K562 (cell line): ENCODE measurements around the gene ANKRD12. TPM values are rescaled to one million over a fixed set of nuclear protein-coding genes. Genes with fewer than 3 reads are reported as not detected.

Experiments
- ARID3B ChIP-seq: fragments of 250-450 bp; sonication (Bioruptor Pico); IDR thresholded peaks from 2 replicates; pipeline ENCODE4 v1.4.0; 2020; ENCODE audit warnings: borderline replicate concordance
- BCOR ChIP-seq: fragments of 450-650 bp; IDR thresholded peaks from 2 replicates; pipeline ENCODE4 v1.6.1; 2016
- C11orf30 ChIP-seq: fragments of 450-650 bp; IDR thresholded peaks from 2 replicates; pipeline ENCODE4 v1.6.1; 2016; ENCODE audit warnings: low read depth, mild to moderate bottlenecking
- CCAR2 ChIP-seq: fragments of 200-400 bp; formaldehyde crosslinking; IDR thresholded peaks from 2 replicates; pipeline ENCODE4 v1.6.1; 2017; ENCODE audit warnings: mild to moderate bottlenecking, low read depth, low read length
- CEBPB ChIP-seq: fragments of 450-650 bp; IDR thresholded peaks from 2 replicates; pipeline ENCODE4 v1.6.1; 2016; ENCODE audit warnings: missing genetic modification characterization, missing compliant biosample characterization
- CEBPG ChIP-seq, 3 experiments: fragments of 200-800 bp in 1 of 3; sonication (Bioruptor generic) in 1 of 3; sonication (generic) in 1 of 3; formaldehyde crosslinking in 1 of 3; IDR thresholded peaks in 2 of 3; conservative IDR thresholded peaks in 1 of 3; 2 replicates each; pipeline versions ENCODE4 v1.6.1 to v1.8.0; 2016 to 2022; ENCODE audit warnings: missing compliant biosample characterization in 2 of 3, missing genetic modification characterization in 2 of 3, mild to moderate bottlenecking in 1 of 3, missing genetic modification reagents in 1 of 3
- CTCF ChIP-seq, 3 experiments: IDR thresholded peaks in 2 of 3; conservative IDR thresholded peaks in 1 of 3; 2 replicates each; pipeline ENCODE4 v1.5.1; 2011 to 2012; ENCODE audit warnings: low read length in 3 of 3, mild to moderate bottlenecking in 3 of 3, control low read depth in 2 of 3, improper control_type of control experiment in 1 of 3, inconsistent platforms in 1 of 3, low read depth in 1 of 3, mixed read lengths in 1 of 3, moderate library complexity in 1 of 3; ENCODE audit not compliant: insufficient read depth in 2 of 3
- ETV1 ChIP-seq: fragments of 450-650 bp; conservative IDR thresholded peaks from 2 replicates; pipeline ENCODE4 v1.6.1; 2016; ENCODE audit warnings: missing genetic modification characterization, control low read depth, low read depth, missing compliant biosample characterization
- ETV5 ChIP-seq: sonication (generic); formaldehyde crosslinking; IDR thresholded peaks from 2 replicates; pipeline ENCODE4 v1.4.0; 2020; ENCODE audit warnings: low read depth, mild to moderate bottlenecking, missing genetic modification reagents
- GTF2E2 ChIP-seq: fragments of 200-800 bp; sonication (Bioruptor generic); IDR thresholded peaks from 2 replicates; pipeline ENCODE4 v1.6.1; 2016; ENCODE audit warnings: missing genetic modification characterization, missing compliant biosample characterization
- HNRNPK ChIP-seq: fragments of 200-400 bp; formaldehyde crosslinking; IDR thresholded peaks from one replicate; pipeline ENCODE4 v1.6.1; 2018; ENCODE audit warnings: mild to moderate bottlenecking, low read depth, low read length; ENCODE audit not compliant: poor library complexity, severe bottlenecking
- KDM1A ChIP-seq, 2 experiments: fragments of 450-650 bp; IDR thresholded peaks; 2 replicates each; pipeline ENCODE4 v1.6.1; 2016; ENCODE audit warnings: mild to moderate bottlenecking in 2 of 2
- MTA3 ChIP-seq: fragments of 450-650 bp; formaldehyde crosslinking; IDR thresholded peaks from 2 replicates; pipeline ENCODE4 v1.6.1; 2017; ENCODE audit warnings: mild to moderate bottlenecking, borderline replicate concordance
- NFIX ChIP-seq: fragments of 250-450 bp; sonication (Bioruptor Pico); IDR thresholded peaks from 2 replicates; pipeline ENCODE4 v1.4.0; 2020; ENCODE audit warnings: low read depth, mild to moderate bottlenecking, moderate library complexity
- RAD21 ChIP-seq, 2 experiments: fragments of 250-450 bp in 1 of 2; fragments of 450-650 bp in 1 of 2; sonication (Bioruptor Pico) in 1 of 2; formaldehyde crosslinking in 1 of 2; IDR thresholded peaks in 1 of 2; conservative IDR thresholded peaks in 1 of 2; 2 replicates each; pipeline versions ENCODE4 v1.4.0 to v1.8.0; 2020 to 2022; ENCODE audit warnings: mild to moderate bottlenecking in 2 of 2, moderate library complexity in 1 of 2
- SMAD3 ChIP-seq: fragments of 450-650 bp; formaldehyde crosslinking; conservative IDR thresholded peaks from 2 replicates; pipeline ENCODE4 v1.4.0; 2020; ENCODE audit warnings: mild to moderate bottlenecking
- SREBF1 ChIP-seq: fragments of 150-350 bp; IDR thresholded peaks from 2 replicates; pipeline ENCODE4 v1.6.1; 2014; ENCODE audit warnings: antibody characterized with exemption, low read depth, low read length, borderline replicate concordance
- STAT5A ChIP-seq: IDR thresholded peaks from 2 replicates; pipeline ENCODE4 v1.6.1; 2012; ENCODE audit warnings: low read length, inconsistent platforms, borderline replicate concordance
- ZBTB26 ChIP-seq: fragments of 450-650 bp; formaldehyde crosslinking; IDR thresholded peaks from 2 replicates; pipeline ENCODE4 v1.4.0; 2022; ENCODE audit warnings: missing genetic modification characterization
- ZBTB7A ChIP-seq: IDR thresholded peaks from 2 replicates; pipeline ENCODE4 v1.6.1; 2011; ENCODE audit warnings: low read depth, mild to moderate bottlenecking, low read length, moderate library complexity, borderline replicate concordance; ENCODE audit not compliant: control insufficient read depth
- ZC3H8 ChIP-seq: fragments of 450-650 bp; IDR thresholded peaks from 2 replicates; pipeline ENCODE4 v1.6.1; 2017
- ZNF124 ChIP-seq: sonication (generic); formaldehyde crosslinking; IDR thresholded peaks from 2 replicates; pipeline ENCODE4 v1.8.1; 2022; ENCODE audit warnings: missing genetic modification reagents
- ZNF134 ChIP-seq: fragments of 250-450 bp; sonication (Bioruptor Pico); conservative IDR thresholded peaks from 2 replicates; pipeline ENCODE4 v1.4.0; 2020
- ZNF311 ChIP-seq: fragments of 250-450 bp; sonication (Bioruptor Pico); IDR thresholded peaks from 2 replicates; pipeline ENCODE4 v1.4.0; 2020; ENCODE audit warnings: mild to moderate bottlenecking, moderate library complexity
- ZNF589 ChIP-seq: fragments of 200-800 bp; sonication (Bioruptor generic); IDR thresholded peaks from 2 replicates; pipeline ENCODE4 v1.6.1; 2016; ENCODE audit warnings: low read depth, missing genetic modification characterization, missing compliant biosample characterization
- ZNF696 ChIP-seq: fragments of 250-450 bp; sonication (Bioruptor Pico); conservative IDR thresholded peaks from 2 replicates; pipeline ENCODE4 v1.4.0; 2020; ENCODE audit warnings: mild to moderate bottlenecking, moderate library complexity
- polyA plus RNA-seq, 8 experiments: library from polyadenylated mRNA; depleted of rRNA in 4 of 8; stranded (reverse) in 5 of 8; unstranded in 3 of 8; fragments of >200 nt; fragmentation: Nextera tagmentation in 2 of 8; fragmentation: Illumina TruSeq in 1 of 8; extraction: Ambion mirVana in 2 of 8; extraction: Trizol in 1 of 8; gene quantifications; 2 replicates each; pipeline versions ENCODE4 v1.2.1 to v1.2.3, GENCODE V29; 2011 to 2014; ENCODE audit warnings: inconsistent platforms in 1 of 8, missing spikeins in 1 of 8
- total RNA-seq, 7 experiments: library from RNA; depleted of rRNA in 6 of 7; stranded (reverse); fragments of >200 nt in 6 of 7; fragmentation: Illumina TruSeq in 2 of 7; extraction: Trizol in 2 of 7; gene quantifications; 2 replicates each; pipeline versions ENCODE4 v1.2.1 to v1.2.3, GENCODE V29; 2011 to 2021; ENCODE audit warnings: low replicate concordance in 1 of 7

ANKRD12 gene
- total and polyA plus RNA-seq, 9 of the 15 experiments (the other 6 are each of a cell fraction or from before 2014, with no cell fraction given): 6.6 to 28.2 (median 16.0) TPM

GRCh38 chr18:9103376-9103873 is 33.2 kb upstream of the ANKRD12 start (continued):
- no peak for TF ChIP-seq ETV5 (CRISPR knock-in tag)
- no peak for TF ChIP-seq ZC3H8
- TF ChIP-seq SMAD3 (CRISPR knock-in tag): no peak
- TF ChIP-seq STAT5A: no peak
- no peak for TF ChIP-seq ZBTB26 (CRISPR knock-in tag)
- TF ChIP-seq ZNF696 (CRISPR knock-in tag): no peak
- TF ChIP-seq CTCF (IDR thresholded peaks at IDR 0.05 in 2 of 3, conservative IDR thresholded peaks at IDR 0.05 in 1 of 3; ENCODE audit: insufficient read depth in 2 of 3, low read depth in 1 of 3, low read length in 3 of 3): peak in 1 of 3 experiments; percentile 42; a peak in 2 of 6 replicates
- no peak for TF ChIP-seq HNRNPK
- peak; percentile 55; the same call in 1 of the 2 replicates for TF ChIP-seq BCOR
- TF ChIP-seq RAD21 (CRISPR knock-in tag; conservative IDR thresholded peaks at IDR 0.05 in 1 of 2, IDR thresholded peaks at IDR 0.05 in 1 of 2): peak in 1 of 2 experiments; percentile 61; a peak in 3 of 4 replicates
- no peak for TF ChIP-seq ETV1
- TF ChIP-seq ARID3B: no peak
- TF ChIP-seq ZNF134 (CRISPR knock-in tag): no peak
- TF ChIP-seq GTF2E2 (tag): no peak
- TF ChIP-seq NFIX (CRISPR knock-in tag): no peak
- no peak for TF ChIP-seq MTA3
- TF ChIP-seq KDM1A (IDR thresholded peaks at IDR 0.05): peak in 1 of 2 experiments; percentile 34; a peak in 1 of 4 replicates
- no peak for TF ChIP-seq CEBPG (CRISPR knock-in tag; IDR thresholded peaks at IDR 0.05)
- 0 out of 4 replicates have a peak, but pooled peaks of 1 of the 2 experiments have one; percentile 27 for TF ChIP-seq CEBPG (tag; conservative IDR thresholded peaks at IDR 0.05 in 1 of 2, IDR thresholded peaks at IDR 0.05 in 1 of 2)
- no peak for TF ChIP-seq SREBF1
- no peak for TF ChIP-seq C11orf30
- TF ChIP-seq ZNF589 (CRISPR knock-in tag): no peak
- TF ChIP-seq CEBPB (tag): no peak
- TF ChIP-seq ZBTB7A: no peak
- TF ChIP-seq ZNF124: no peak
- TF ChIP-seq ZNF311: no peak
- TF ChIP-seq CCAR2: no peak
